ENCODE results near the gene AP1S1.
"Not testable (repeated sequence)": the region's sequence is repeated elsewhere in the genome, so short reads cannot be mapped to it uniquely, and the experiment has no call there.

AP1S1 gene

GRCh38 chr7:101113836-101114235 is 40.4 kb upstream of the AP1S1 start:
- no peaks in the 10 kb centered on the region for H3K4me1 ChIP-seq (ENCODE audit: control insufficient read depth in 1 of 2, insufficient read depth in 2 of 2, low read length in 2 of 2)
- H3K36me3 ChIP-seq (ENCODE audit: control insufficient read depth in 1 of 2, insufficient read depth in 2 of 2, low read length in 2 of 2), result no peaks in the 10 kb centered on the region
- H3K9me3 ChIP-seq (ENCODE audit: control insufficient read depth in 1 of 2, low read length in 2 of 2), result no peaks in the 10 kb centered on the region
- H3K4me3 ChIP-seq (ENCODE audit: low read depth in 1 of 2, low read length in 2 of 2), result no peak overlapping the region
- H3K9ac ChIP-seq (ENCODE audit: low read depth in 1 of 2, low read length in 2 of 2), result no peak overlapping the region
- H3K27ac ChIP-seq (ENCODE audit: low read depth, low read length), result no peak overlapping the region
- no peaks in the 10 kb centered on the region for H3K27me3 ChIP-seq (ENCODE audit: control insufficient read depth in 1 of 2, insufficient read depth in 2 of 2, low read length in 2 of 2)

GRCh38 chr7:101114492-101114891 is 39.8 kb upstream of the AP1S1 start:
- H3K9ac ChIP-seq (ENCODE audit: low read depth in 1 of 2, low read length in 2 of 2), result no peak overlapping the region
- no peaks in the 10 kb centered on the region for H3K36me3 ChIP-seq (ENCODE audit: control insufficient read depth in 1 of 2, insufficient read depth in 2 of 2, low read length in 2 of 2)
- H3K4me1 ChIP-seq (ENCODE audit: control insufficient read depth in 1 of 2, insufficient read depth in 2 of 2, low read length in 2 of 2), result no peaks in the 10 kb centered on the region
- H3K27ac ChIP-seq (ENCODE audit: low read depth, low read length), result no peak overlapping the region
- no peaks in the 10 kb centered on the region for H3K9me3 ChIP-seq (ENCODE audit: control insufficient read depth in 1 of 2, low read length in 2 of 2)
- no peak overlapping the region for H3K4me3 ChIP-seq (ENCODE audit: low read depth in 1 of 2, low read length in 2 of 2)
- H3K27me3 ChIP-seq (ENCODE audit: control insufficient read depth in 1 of 2, insufficient read depth in 2 of 2, low read length in 2 of 2), result no peaks in the 10 kb centered on the region

GRCh38 chr7:101115215-101115614 is 39.1 kb upstream of the AP1S1 start:
- Histone ChIP-seq H3K27ac (ENCODE audit: low read depth, low read length) (no peak overlapping the region), H3K9ac (ENCODE audit: low read depth in 1 of 2, low read length in 2 of 2) (no peak overlapping the region)

GRCh38 chr7:101116898-101117297 is 37.4 kb upstream of the AP1S1 start:
- H3K9me3 ChIP-seq (ENCODE audit: control insufficient read depth in 1 of 2, low read length in 2 of 2), result no peaks in the 10 kb centered on the region
- H3K4me3 ChIP-seq (ENCODE audit: low read depth in 1 of 2, low read length in 2 of 2), result no peak overlapping the region
- peaks cover 0 to 2% of the 10 kb centered on the region in 2 donors for H3K4me1 ChIP-seq (ENCODE audit: control insufficient read depth in 1 of 2, insufficient read depth in 2 of 2, low read length in 2 of 2)
- H3K27ac ChIP-seq (ENCODE audit: low read depth, low read length), result no peak overlapping the region
- H3K9ac ChIP-seq (ENCODE audit: low read depth in 1 of 2, low read length in 2 of 2), result no peak overlapping the region
- H3K27me3 ChIP-seq (ENCODE audit: control insufficient read depth in 1 of 2, insufficient read depth in 2 of 2, low read length in 2 of 2), result no peaks in the 10 kb centered on the region
- no peaks in the 10 kb centered on the region for H3K36me3 ChIP-seq (ENCODE audit: control insufficient read depth in 1 of 2, insufficient read depth in 2 of 2, low read length in 2 of 2)

More at GRCh38 chr7:101115215-101115614, 39.1 kb upstream of the AP1S1 start:
- Histone ChIP-seq H3K27me3 (ENCODE audit: control insufficient read depth in 1 of 2, insufficient read depth in 2 of 2, low read length in 2 of 2) (no peaks in the 10 kb centered on the region), H3K9me3 (ENCODE audit: control insufficient read depth in 1 of 2, low read length in 2 of 2) (no peaks in the 10 kb centered on the region), H3K36me3 (ENCODE audit: control insufficient read depth in 1 of 2, insufficient read depth in 2 of 2, low read length in 2 of 2) (no peaks in the 10 kb centered on the region), H3K4me1 (ENCODE audit: control insufficient read depth in 1 of 2, insufficient read depth in 2 of 2, low read length in 2 of 2) (no peaks in the 10 kb centered on the region), H3K4me3 (ENCODE audit: low read depth in 1 of 2, low read length in 2 of 2) (no peak overlapping the region)

- Histone ChIP-seq H3K9me3 (ENCODE audit: control insufficient read depth in 1 of 2, low read length in 2 of 2) (no peaks in the 10 kb centered on the region), H3K4me1 (ENCODE audit: control insufficient read depth in 1 of 2, insufficient read depth in 2 of 2, low read length in 2 of 2) (peaks cover 5 to 7% of the 10 kb centered on the region in 2 donors), H3K27me3 (ENCODE audit: control insufficient read depth in 1 of 2, insufficient read depth in 2 of 2, low read length in 2 of 2) (no peaks in the 10 kb centered on the region), H3K36me3 (ENCODE audit: control insufficient read depth in 1 of 2, insufficient read depth in 2 of 2, low read length in 2 of 2) (no peaks in the 10 kb centered on the region), H3K27ac (ENCODE audit: low read depth, low read length) (no peak overlapping the region), H3K9ac (ENCODE audit: low read depth in 1 of 2, low read length in 2 of 2) (no peak overlapping the region), H3K4me3 (ENCODE audit: low read depth in 1 of 2, low read length in 2 of 2) (no peak overlapping the region)
Observed at GRCh38 chr7:101118856-101119255, 35.4 kb upstream of the AP1S1 start.

GRCh38 chr7:101119876-101120275 is 34.4 kb upstream of the AP1S1 start:
- H3K27me3 ChIP-seq (ENCODE audit: control insufficient read depth in 1 of 2, insufficient read depth in 2 of 2, low read length in 2 of 2), result no peaks in the 10 kb centered on the region
- no peaks in the 10 kb centered on the region for H3K36me3 ChIP-seq (ENCODE audit: control insufficient read depth in 1 of 2, insufficient read depth in 2 of 2, low read length in 2 of 2)
- peaks cover 5 to 7% of the 10 kb centered on the region in 2 donors for H3K4me1 ChIP-seq (ENCODE audit: control insufficient read depth in 1 of 2, insufficient read depth in 2 of 2, low read length in 2 of 2)
- H3K9me3 ChIP-seq (ENCODE audit: control insufficient read depth in 1 of 2, low read length in 2 of 2), result no peaks in the 10 kb centered on the region
- H3K9ac ChIP-seq (ENCODE audit: low read depth in 1 of 2, low read length in 2 of 2), result no peak overlapping the region
- no peak overlapping the region for H3K4me3 ChIP-seq (ENCODE audit: low read depth in 1 of 2, low read length in 2 of 2)
- H3K27ac ChIP-seq (ENCODE audit: low read depth, low read length), result no peak overlapping the region

GRCh38 chr7:101120315-101120714 is 34.0 kb upstream of the AP1S1 start:
- H3K4me1 ChIP-seq (ENCODE audit: control insufficient read depth in 1 of 2, insufficient read depth in 2 of 2, low read length in 2 of 2), result peaks cover 5 to 7% of the 10 kb centered on the region in 2 donors
- no peaks in the 10 kb centered on the region for H3K27me3 ChIP-seq (ENCODE audit: control insufficient read depth in 1 of 2, insufficient read depth in 2 of 2, low read length in 2 of 2)
- H3K4me3 ChIP-seq (ENCODE audit: low read depth in 1 of 2, low read length in 2 of 2), result no peak overlapping the region
- H3K9ac ChIP-seq (ENCODE audit: low read depth in 1 of 2, low read length in 2 of 2), result no peak overlapping the region
- no peaks in the 10 kb centered on the region for H3K9me3 ChIP-seq (ENCODE audit: control insufficient read depth in 1 of 2, low read length in 2 of 2)
- no peaks in the 10 kb centered on the region for H3K36me3 ChIP-seq (ENCODE audit: control insufficient read depth in 1 of 2, insufficient read depth in 2 of 2, low read length in 2 of 2)
- H3K27ac ChIP-seq (ENCODE audit: low read depth, low read length), result no peak overlapping the region

- Histone ChIP-seq H3K4me1 (ENCODE audit: control insufficient read depth in 1 of 2, insufficient read depth in 2 of 2, low read length in 2 of 2) (peaks cover 13 to 14% of the 10 kb centered on the region in 2 donors), H3K4me3 (ENCODE audit: low read depth in 1 of 2, low read length in 2 of 2) (peak overlapping the region in 1 of 2 donors; percentile 61), H3K9ac (ENCODE audit: low read depth in 1 of 2, low read length in 2 of 2) (peak overlapping the region in 1 of 2 donors; percentile 70)
- H3K36me3 ChIP-seq (ENCODE audit: control insufficient read depth in 1 of 2, insufficient read depth in 2 of 2, low read length in 2 of 2); H3K27me3 ChIP-seq (ENCODE audit: control insufficient read depth in 1 of 2, insufficient read depth in 2 of 2, low read length in 2 of 2); H3K9me3 ChIP-seq (ENCODE audit: control insufficient read depth in 1 of 2, low read length in 2 of 2); H3K27ac ChIP-seq (ENCODE audit: low read depth, low read length): not testable (repeated sequence)
Observed at GRCh38 chr7:101121631-101121990, 32.7 kb upstream of the AP1S1 start.

GRCh38 chr7:101121991-101122932 is 32.0 kb upstream of the AP1S1 start:
- Histone ChIP-seq H3K9ac (ENCODE audit: low read depth in 1 of 2, low read length in 2 of 2) (peak overlapping the region; percentile 63 to 70), H3K27ac (ENCODE audit: low read depth, low read length) (peak overlapping the region; percentile 33), H3K9me3 (ENCODE audit: control insufficient read depth in 1 of 2, low read length in 2 of 2) (no peaks in the 10 kb centered on the region), H3K36me3 (ENCODE audit: control insufficient read depth in 1 of 2, insufficient read depth in 2 of 2, low read length in 2 of 2) (no peaks in the 10 kb centered on the region), H3K27me3 (ENCODE audit: control insufficient read depth in 1 of 2, insufficient read depth in 2 of 2, low read length in 2 of 2) (peaks cover 0 to 6% of the 10 kb centered on the region in 2 donors), H3K4me3 (ENCODE audit: low read depth in 1 of 2, low read length in 2 of 2) (peak overlapping the region; percentile 58 to 61), H3K4me1 (ENCODE audit: control insufficient read depth in 1 of 2, insufficient read depth in 2 of 2, low read length in 2 of 2) (peaks cover 19 to 20% of the 10 kb centered on the region in 2 donors)

GRCh38 chr7:101122933-101123702 is 31.2 kb upstream of the AP1S1 start:
- Histone ChIP-seq H3K9me3 (ENCODE audit: control insufficient read depth in 1 of 2, low read length in 2 of 2) (no peaks in the 10 kb centered on the region), H3K4me3 (ENCODE audit: low read depth in 1 of 2, low read length in 2 of 2) (peak overlapping the region in 1 of 2 donors; percentile 58), H3K36me3 (ENCODE audit: control insufficient read depth in 1 of 2, insufficient read depth in 2 of 2, low read length in 2 of 2) (no peaks in the 10 kb centered on the region), H3K4me1 (ENCODE audit: control insufficient read depth in 1 of 2, insufficient read depth in 2 of 2, low read length in 2 of 2) (peaks cover 20% of the 10 kb centered on the region in 2 donors), H3K9ac (ENCODE audit: low read depth in 1 of 2, low read length in 2 of 2) (peak overlapping the region; percentile 63 to 70), H3K27ac (ENCODE audit: low read depth, low read length) (no peak overlapping the region), H3K27me3 (ENCODE audit: control insufficient read depth in 1 of 2, insufficient read depth in 2 of 2, low read length in 2 of 2) (peaks cover 2 to 6% of the 10 kb centered on the region in 2 donors)

All from duodenal mucosa (tissue), 2 donors.